PC-3 (cell line): ENCODE results near the gene FAM107B. TPM values are rescaled to one million over a fixed set of nuclear protein-coding genes. Genes with fewer than 3 reads are reported as not detected.

Source experiments
- ATAC-seq: fragments of 200-7000 bp; cut with Tn5 transposase; 2 replicates; pipeline ENCODE4 v1.9.1; 2020; ENCODE audit warnings: mild to moderate bottlenecking, moderate library complexity
- BruUV-seq: library from RNA; stranded (reverse); fragments of 400-500 nt; replicated peaks from 2 replicates; lab custom pipeline; 2021; lab: Mats Ljungman, UMichigan
- CTCF ChIA-PET: fragments of 300-600 bp; sonication (Branson Sonifier 250); formaldehyde crosslinking; loops from one replicate; lab custom pipeline; 2022; ENCODE audit warnings: antibody characterized with exemption; lab: Charles Lee
- POLR2A ChIA-PET: fragments of 300-600 bp; sonication (Branson Sonifier 250); formaldehyde crosslinking; loops from one replicate; lab custom pipeline; 2022; ENCODE audit warnings: antibody characterized with exemption; ENCODE audit not compliant: unreplicated experiment; lab: Charles Lee
- DNase-seq: peaks from one replicate; pipeline ENCODE4 v3.0.0-alpha.2; 2015
- H2AFZ ChIP-seq: fragments of 300-600 bp; sonication (generic); 2 replicates; pipeline ENCODE4 v1.6.0; 2016; ENCODE audit warnings: antibody characterized with exemption, low read length
- H3F3A ChIP-seq: fragments of 300-600 bp; sonication (generic); one replicate; pipeline ENCODE4 v1.6.0; 2017; ENCODE audit warnings: antibody characterized with exemption, low read length, control low read depth, mild to moderate bottlenecking; ENCODE audit not compliant: unreplicated experiment
- H3K27ac ChIP-seq: fragments of 300-600 bp; sonication (generic); 2 replicates; pipeline ENCODE4 v1.5.1; 2016; ENCODE audit warnings: mild to moderate bottlenecking, low read length
- H3K27me3 ChIP-seq: fragments of 300-600 bp; sonication (generic); 2 replicates; pipeline ENCODE4 v1.6.1; 2016; ENCODE audit warnings: low read length, mixed read lengths
- H3K36me3 ChIP-seq: fragments of 300-600 bp; sonication (generic); 2 replicates; pipeline ENCODE4 v1.6.1; 2016; ENCODE audit warnings: low read depth, mixed run types, low read length, mixed read lengths
- H3K4me1 ChIP-seq: fragments of 300-600 bp; sonication (generic); 2 replicates; pipeline ENCODE4 v1.5.1; 2016; ENCODE audit warnings: low read length; ENCODE audit not compliant: insufficient read depth
- H3K4me2 ChIP-seq: fragments of 300-600 bp; sonication (generic); 2 replicates; pipeline ENCODE4 v1.6.0; 2016; ENCODE audit warnings: low read length
- H3K4me3 ChIP-seq: fragments of 300-600 bp; sonication (generic); 2 replicates; pipeline ENCODE4 v1.5.1; 2016; ENCODE audit warnings: mild to moderate bottlenecking, low read length, mixed read lengths
- H3K79me2 ChIP-seq: fragments of 300-600 bp; sonication (generic); 2 replicates; pipeline ENCODE4 v1.6.1; 2017; ENCODE audit warnings: low read length, mixed read lengths
- H3K9ac ChIP-seq: fragments of 300-600 bp; sonication (generic); 2 replicates; pipeline ENCODE4 v1.6.0; 2016; ENCODE audit warnings: mild to moderate bottlenecking, low read length
- H3K9me2 ChIP-seq: fragments of 300-600 bp; sonication (generic); replicated peaks from 2 replicates; pipeline ENCODE4 v1.6.1; 2016; ENCODE audit warnings: mixed run types, low read length, mixed read lengths
- H3K9me3 ChIP-seq: fragments of 300-600 bp; sonication (generic); 2 replicates; pipeline ENCODE4 v1.6.1; 2016; ENCODE audit warnings: low read length, mixed read lengths
- H4K20me1 ChIP-seq: fragments of 300-600 bp; sonication (generic); 2 replicates; pipeline ENCODE4 v1.6.1; 2016; ENCODE audit warnings: low read length, mixed read lengths
- EZH2 ChIP-seq: fragments of 300-600 bp; sonication (generic); IDR thresholded peaks from one replicate; pipeline ENCODE4 v1.6.1; 2017; ENCODE audit warnings: antibody characterized with exemption, mild to moderate bottlenecking, low read length; ENCODE audit not compliant: unreplicated experiment
- EZH2phosphoT487 ChIP-seq: fragments of 300-600 bp; sonication (generic); IDR thresholded peaks from 2 replicates; pipeline ENCODE4 v1.6.1; 2018; ENCODE audit warnings: mild to moderate bottlenecking, antibody characterized with exemption, low read length, borderline replicate concordance
- intact Hi-C: fragments of 100-400 bp; cut with micrococcal nuclease; formaldehyde crosslinking; loops from 2 replicates; pipeline ENCODE4 v1.9.0; 2023
- total RNA-seq: library from RNA; depleted of rRNA; stranded (reverse); fragments of >200 nt; gene quantifications from 2 replicates; pipeline ENCODE4 v1.2.3, GENCODE V29; 2014
- TF ChIP-seq, protein P1 (sequence below): fragments of 300-600 bp; sonication (generic); conservative IDR thresholded peaks from 2 replicates; pipeline ENCODE4 v1.5.1; 2017; ENCODE audit warnings: antibody characterized with exemption, low read depth, mild to moderate bottlenecking, low read length

FAM107B gene
- total RNA-seq, 1 experiment from 2014 or later, result 36.6 TPM

GRCh38 chr10:14600065-14600464, 174.6 kb downstream of the FAM107B start:
- H3K79me2 ChIP-seq, result peaks cover 85% of the 10 kb centered on the region
- intact Hi-C loops, result loop anchor here (5.0 kb wide), 1 partner anchor 237 kb away; the partner anchor contains the start of genes CDNF, HSPA14 and MSANTD7
- BruUV-seq, result no TSS peak

DNA sequence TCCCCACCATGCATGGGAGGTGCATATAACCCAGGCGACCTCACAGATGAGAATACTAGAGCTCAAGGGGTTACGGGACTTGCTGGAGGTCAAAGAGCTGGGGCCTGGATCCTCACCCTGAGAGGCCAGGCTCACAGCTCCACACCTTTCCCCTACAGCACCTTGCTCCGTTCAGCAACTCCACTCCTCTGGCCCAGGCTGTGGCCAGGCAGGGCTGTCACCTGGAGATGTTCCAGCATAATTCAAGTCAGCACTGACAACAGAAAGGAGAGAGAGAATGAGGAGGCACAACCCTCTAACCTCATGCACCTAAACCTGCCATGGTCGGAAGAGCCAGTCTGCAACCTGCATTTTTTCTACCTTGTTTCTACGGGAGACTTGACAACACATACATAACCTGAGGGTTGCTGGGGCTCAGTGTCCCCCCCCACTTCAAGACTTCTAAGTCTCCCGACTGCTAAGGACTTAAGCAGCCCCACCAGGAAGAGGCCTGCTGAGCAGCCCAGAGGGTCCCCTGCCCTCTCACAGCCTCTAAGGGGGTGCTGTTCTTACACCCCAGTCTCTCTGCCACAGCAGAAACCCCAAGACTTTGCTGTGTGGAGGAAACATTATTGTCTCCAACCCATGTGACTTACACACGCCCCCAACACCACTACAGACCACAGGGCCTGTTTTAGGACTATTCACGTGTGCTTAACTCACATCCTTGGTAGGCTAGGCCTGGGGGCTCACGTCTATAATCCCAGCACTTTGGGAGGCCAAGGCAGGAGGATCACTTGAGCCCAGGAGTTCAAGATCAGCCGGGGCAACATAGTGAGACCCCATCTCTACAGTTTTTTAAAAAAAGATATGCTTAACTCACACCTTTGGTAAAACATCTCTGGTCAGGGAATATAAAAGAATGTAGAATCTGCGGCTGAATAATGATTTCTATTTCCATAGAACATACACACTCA, 175.6 kb downstream of the FAM107B start:
- Histone ChIP-seq H3K4me1 (peaks cover 8% of the 10 kb centered on the region; the same call in 1 of the 2 replicates), H3K79me2 (peaks cover 94% of the 10 kb centered on the region), H3K36me3 (peaks cover 29% of the 10 kb centered on the region), H3K4me3 (no peak overlapping the region), H3K9me2 (no peaks in the 10 kb centered on the region), H3K4me2 (no peak overlapping the region), H3K27ac (no peak overlapping the region), H3K9me3 (no peaks in the 10 kb centered on the region), H3K9ac (no peak overlapping the region), H4K20me1 (peaks cover 25% of the 10 kb centered on the region), H3F3A (no peaks in the 10 kb centered on the region), H2AFZ (no peak overlapping the region), H3K27me3 (no peaks in the 10 kb centered on the region)
- ChIA-PET CTCF (no interaction called here), POLR2A (no interaction called here)
- BruUV-seq, result no TSS peak
- TF ChIP-seq, protein P1, sequence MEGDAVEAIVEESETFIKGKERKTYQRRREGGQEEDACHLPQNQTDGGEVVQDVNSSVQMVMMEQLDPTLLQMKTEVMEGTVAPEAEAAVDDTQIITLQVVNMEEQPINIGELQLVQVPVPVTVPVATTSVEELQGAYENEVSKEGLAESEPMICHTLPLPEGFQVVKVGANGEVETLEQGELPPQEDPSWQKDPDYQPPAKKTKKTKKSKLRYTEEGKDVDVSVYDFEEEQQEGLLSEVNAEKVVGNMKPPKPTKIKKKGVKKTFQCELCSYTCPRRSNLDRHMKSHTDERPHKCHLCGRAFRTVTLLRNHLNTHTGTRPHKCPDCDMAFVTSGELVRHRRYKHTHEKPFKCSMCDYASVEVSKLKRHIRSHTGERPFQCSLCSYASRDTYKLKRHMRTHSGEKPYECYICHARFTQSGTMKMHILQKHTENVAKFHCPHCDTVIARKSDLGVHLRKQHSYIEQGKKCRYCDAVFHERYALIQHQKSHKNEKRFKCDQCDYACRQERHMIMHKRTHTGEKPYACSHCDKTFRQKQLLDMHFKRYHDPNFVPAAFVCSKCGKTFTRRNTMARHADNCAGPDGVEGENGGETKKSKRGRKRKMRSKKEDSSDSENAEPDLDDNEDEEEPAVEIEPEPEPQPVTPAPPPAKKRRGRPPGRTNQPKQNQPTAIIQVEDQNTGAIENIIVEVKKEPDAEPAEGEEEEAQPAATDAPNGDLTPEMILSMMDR, result no peak
- no peak for TF ChIP-seq EZH2
- TF ChIP-seq EZH2phosphoT487, result no peak
- ATAC-seq, result no peak
- no peak for DNase-seq
- intact Hi-C loops, result no loop called here

More at GRCh38 chr10:14600065-14600464, 174.6 kb downstream of the FAM107B start:
- Histone ChIP-seq H4K20me1 (peaks cover 25% of the 10 kb centered on the region), H3K9me3 (no peaks in the 10 kb centered on the region), H3K4me2 (no peak overlapping the region), H2AFZ (no peak overlapping the region), H3F3A (no peaks in the 10 kb centered on the region), H3K4me3 (no peak overlapping the region), H3K27ac (no peak overlapping the region), H3K9me2 (no peaks in the 10 kb centered on the region), H3K9ac (no peak overlapping the region), H3K36me3 (peaks cover 29% of the 10 kb centered on the region), H3K27me3 (no peaks in the 10 kb centered on the region), H3K4me1 (peaks cover 8% of the 10 kb centered on the region; the same call in 1 of the 2 replicates)
- ATAC-seq, result no peak
- TF ChIP-seq EZH2phosphoT487 (no peak), EZH2 (no peak)
- TF ChIP-seq, protein P1, result no peak
- DNase-seq, result no peak
- ChIA-PET CTCF (no interaction called here), POLR2A (interaction anchor here (0.6 kb wide), 2 partner anchors 42 to 239 kb away, joined by 4 to 13 read pairs; no protein-coding TSS in a partner anchor)
